ENCODE measurements around the gene ANKRD28. TPM values are rescaled to one million over a fixed set of nuclear protein-coding genes. Genes with fewer than 3 reads are reported as not detected.

ANKRD28 gene
- total RNA-seq, 2 experiments from 2014 or later, result 27.3 to 28.4 TPM

DNA sequence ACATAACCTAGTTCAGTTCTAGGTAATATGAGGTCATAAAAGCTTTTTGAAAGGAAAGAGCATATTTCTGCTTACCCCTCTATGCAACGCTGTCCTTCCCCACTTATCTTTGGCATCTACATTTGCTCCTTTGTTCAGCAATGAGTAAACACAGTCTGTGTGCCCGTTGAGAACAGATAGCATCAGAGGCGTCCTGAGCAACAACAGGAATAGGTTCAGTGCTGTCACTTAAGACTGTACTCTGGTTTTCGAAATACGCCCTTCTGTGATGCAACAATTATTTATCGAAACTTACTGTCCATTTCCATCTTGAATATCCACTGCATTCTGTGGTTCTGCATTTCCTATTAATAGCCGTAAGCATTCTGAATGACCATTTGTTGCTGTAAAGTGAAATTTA, 111.9 kb downstream of the ANKRD28 start:
- no peak overlapping the region for H3K27ac Mint-ChIP-seq
- ATAC-seq (peak; percentile 26), DNase-seq (no peak)
- H3K27me3 Mint-ChIP-seq, result no peaks in the 10 kb centered on the region
- no peaks in the 10 kb centered on the region for H3K4me1 Mint-ChIP-seq
- no peaks in the 10 kb centered on the region for H3K9me3 Mint-ChIP-seq (ENCODE audit: low read depth)
- peaks cover 38% of the 10 kb centered on the region for H3K36me3 Mint-ChIP-seq (ENCODE audit: low read depth)
- CTCF ChIA-PET, result interaction anchor here (1.6 kb wide), 1 partner anchor 31 kb away, joined by 3 read pairs; no protein-coding TSS in a partner anchor
- POLR2A ChIA-PET, result no interaction called here
- intact Hi-C loops (cut with DNase I, micrococcal nuclease), result no loop called here
- H3K4me3 Mint-ChIP-seq, result no peak overlapping the region

- Mint-ChIP-seq H3K36me3 (ENCODE audit: low read depth) (peaks cover 29% of the 10 kb centered on the region), H3K27me3 (no peaks in the 10 kb centered on the region), H3K4me1 (no peaks in the 10 kb centered on the region), H3K4me3 (no peak overlapping the region), H3K27ac (no peak overlapping the region), H3K9me3 (ENCODE audit: low read depth) (no peaks in the 10 kb centered on the region)
- CTCF ChIA-PET, result interaction anchor here (0.7 to 1.1 kb wide), 3 partner anchors 8 to 47 kb away, joined by 3 to 4 read pairs (median 3); no protein-coding TSS in a partner anchor
- POLR2A ChIA-PET, result no interaction called here
- intact Hi-C loops (cut with DNase I, micrococcal nuclease), result no loop called here
- DNase-seq (no peak), ATAC-seq (no peak)
Observed at GRCh38 chr3:15683253-15683652, 114.5 kb downstream of the ANKRD28 start.

DNA sequence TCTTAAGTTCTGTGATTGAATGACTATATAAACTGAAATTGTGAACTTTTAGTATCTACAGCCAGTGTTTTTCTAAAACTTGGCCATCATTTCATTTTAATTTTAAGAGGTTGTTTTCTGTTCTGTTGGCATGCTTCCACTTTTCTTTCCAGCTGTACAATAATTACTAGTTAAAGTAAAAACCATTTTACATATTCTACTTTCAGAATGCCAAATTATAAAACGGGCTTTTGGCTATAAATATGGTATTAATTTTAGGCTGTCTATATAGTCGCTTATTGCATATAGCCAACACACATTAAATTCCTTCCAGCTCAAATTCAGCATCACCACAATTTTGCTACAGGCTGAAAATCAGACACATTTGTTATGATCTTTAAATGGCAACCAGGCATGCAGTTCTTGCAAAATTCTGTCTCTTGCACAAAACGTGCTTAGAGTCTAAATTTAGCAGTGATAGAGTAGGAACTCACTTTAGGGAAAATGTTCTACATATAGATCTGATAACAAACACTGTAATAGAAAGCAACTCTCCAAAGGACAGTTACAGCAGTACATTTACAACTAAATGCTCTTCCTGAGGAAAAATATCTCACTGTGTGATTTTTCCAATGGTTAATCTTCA, 115.1 kb downstream of the ANKRD28 start:
- H3K27me3 Mint-ChIP-seq, result no peaks in the 10 kb centered on the region
- POLR2A ChIA-PET, result no interaction called here
- H3K9me3 Mint-ChIP-seq (ENCODE audit: low read depth), result no peaks in the 10 kb centered on the region
- no peak overlapping the region for H3K27ac Mint-ChIP-seq
- no peaks in the 10 kb centered on the region for H3K4me1 Mint-ChIP-seq
- no peak for DNase-seq
- H3K4me3 Mint-ChIP-seq, result no peak overlapping the region
- CTCF ChIA-PET, result interaction anchor here (0.8 kb wide), 1 partner anchor 37 kb away, joined by 4 read pairs; no protein-coding TSS in a partner anchor
- peaks cover 28% of the 10 kb centered on the region for H3K36me3 Mint-ChIP-seq (ENCODE audit: low read depth)
- ATAC-seq, result no peak
- intact Hi-C loops (cut with DNase I, micrococcal nuclease), result no loop called here

GRCh38 chr3:15681668-15682067, 116.1 kb downstream of the ANKRD28 start:
- no peak overlapping the region for H3K4me3 Mint-ChIP-seq
- no peaks in the 10 kb centered on the region for H3K4me1 Mint-ChIP-seq
- DNase-seq (no peak), ATAC-seq (no peak)
- H3K27me3 Mint-ChIP-seq, result no peaks in the 10 kb centered on the region
- peaks cover 31% of the 10 kb centered on the region for H3K36me3 Mint-ChIP-seq (ENCODE audit: low read depth)
- no peaks in the 10 kb centered on the region for H3K9me3 Mint-ChIP-seq (ENCODE audit: low read depth)
- POLR2A ChIA-PET, result no interaction called here
- intact Hi-C loops (cut with DNase I, micrococcal nuclease), result no loop called here
- no peak overlapping the region for H3K27ac Mint-ChIP-seq
- CTCF ChIA-PET, result no interaction called here

DNA sequence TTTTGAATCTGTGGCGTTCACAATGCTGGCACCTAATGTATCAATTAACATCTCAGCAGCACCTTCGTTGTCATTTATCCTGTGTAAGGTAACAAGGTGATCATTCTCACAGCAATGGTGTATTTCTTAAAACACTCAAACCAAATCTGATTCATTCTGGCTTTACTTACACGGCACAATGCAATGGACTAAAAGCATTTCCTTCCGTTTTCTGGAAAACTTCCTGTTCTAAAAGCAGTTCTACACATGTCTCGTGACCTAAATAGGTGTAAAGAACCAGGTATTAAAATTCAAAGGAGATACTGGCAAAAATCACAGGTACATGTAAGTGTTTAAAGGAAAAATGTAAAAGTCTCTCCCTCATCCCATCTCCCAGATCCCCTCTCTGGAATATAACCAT, 118.5 kb downstream of the ANKRD28 start:
- H3K9me3 Mint-ChIP-seq (ENCODE audit: low read depth), result no peaks in the 10 kb centered on the region
- POLR2A ChIA-PET, result no interaction called here
- intact Hi-C loops (cut with DNase I, micrococcal nuclease), result no loop called here
- CTCF ChIA-PET, result no interaction called here
- no peaks in the 10 kb centered on the region for H3K4me1 Mint-ChIP-seq
- no peak overlapping the region for H3K4me3 Mint-ChIP-seq
- DNase-seq, result no peak
- no peak overlapping the region for H3K27ac Mint-ChIP-seq
- peaks cover 21% of the 10 kb centered on the region for H3K36me3 Mint-ChIP-seq (ENCODE audit: low read depth)
- H3K27me3 Mint-ChIP-seq, result no peaks in the 10 kb centered on the region
- no peak for ATAC-seq

- POLR2A ChIA-PET, result no interaction called here
- no peaks in the 10 kb centered on the region for H3K27me3 Mint-ChIP-seq
- no peak for DNase-seq
- H3K4me3 Mint-ChIP-seq, result no peak overlapping the region
- CTCF ChIA-PET, result interaction anchor here (0.6 kb wide), 1 partner anchor 13 kb away, joined by 3 read pairs; no protein-coding TSS in a partner anchor
- H3K9me3 Mint-ChIP-seq (ENCODE audit: low read depth), result no peaks in the 10 kb centered on the region
- intact Hi-C loops (cut with DNase I, micrococcal nuclease), result no loop called here
- peaks cover 16% of the 10 kb centered on the region for H3K36me3 Mint-ChIP-seq (ENCODE audit: low read depth)
- no peak for ATAC-seq
- H3K27ac Mint-ChIP-seq, result no peak overlapping the region
- no peaks in the 10 kb centered on the region for H3K4me1 Mint-ChIP-seq
Observed at GRCh38 chr3:15676259-15676658, 121.5 kb downstream of the ANKRD28 start.

DNA sequence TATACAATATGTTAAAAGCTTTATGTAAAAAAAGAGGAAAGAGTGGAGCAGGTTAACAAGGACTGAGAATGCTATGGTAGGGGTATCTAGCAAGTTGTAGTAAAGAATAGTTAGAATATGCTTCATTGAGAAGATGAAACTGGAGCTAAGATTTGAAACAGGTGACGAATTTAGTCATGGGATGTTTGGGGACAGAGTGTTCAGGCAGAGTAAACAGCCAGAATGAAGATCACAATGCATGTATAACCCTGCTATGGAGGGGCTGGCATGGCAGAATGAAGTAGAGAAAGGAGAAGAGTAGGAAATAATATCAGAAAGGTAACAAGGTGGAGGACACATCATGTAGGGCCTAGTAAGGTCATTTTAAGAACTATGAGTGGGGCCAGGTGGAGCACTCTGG, 124.2 kb downstream of the ANKRD28 start:
- DNase-seq, result no peak
- H3K36me3 Mint-ChIP-seq (ENCODE audit: low read depth), result peaks cover 20% of the 10 kb centered on the region
- no peaks in the 10 kb centered on the region for H3K4me1 Mint-ChIP-seq
- H3K27ac Mint-ChIP-seq, result no peak overlapping the region
- ChIA-PET POLR2A (no interaction called here), CTCF (no interaction called here)
- H3K27me3 Mint-ChIP-seq, result no peaks in the 10 kb centered on the region
- ATAC-seq, result no peak
- intact Hi-C loops (cut with DNase I, micrococcal nuclease), result no loop called here
- no peaks in the 10 kb centered on the region for H3K9me3 Mint-ChIP-seq (ENCODE audit: low read depth)
- H3K4me3 Mint-ChIP-seq, result no peak overlapping the region

DNA sequence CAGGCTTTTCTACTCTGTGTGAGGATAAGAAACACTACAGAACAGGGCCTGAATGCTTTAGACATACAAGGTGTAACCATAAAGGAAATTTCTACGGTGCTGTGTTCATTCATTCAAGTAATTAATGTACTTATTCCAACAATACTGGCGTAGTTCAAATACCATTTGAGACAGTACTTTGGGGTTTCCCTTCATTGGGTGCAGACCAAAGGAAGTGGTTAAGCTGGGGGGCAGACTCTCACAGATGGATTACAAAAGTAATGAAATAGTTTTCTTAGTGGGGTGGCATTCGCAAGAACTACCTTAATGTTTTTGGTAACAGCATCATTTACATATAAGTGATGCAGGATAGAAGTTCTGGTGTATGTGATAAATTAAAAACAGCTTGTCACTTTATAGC, 130.3 kb downstream of the ANKRD28 start:
- intact Hi-C loops (cut with DNase I, micrococcal nuclease), result no loop called here
- peaks cover 26% of the 10 kb centered on the region for H3K36me3 Mint-ChIP-seq (ENCODE audit: low read depth)
- H3K4me1 Mint-ChIP-seq, result peaks cover 15% of the 10 kb centered on the region
- ChIA-PET POLR2A (no interaction called here), CTCF (interaction anchor here (0.6 to 1.1 kb wide), 4 partner anchors 37 to 191 kb away, joined by 3 to 5 read pairs (median 4); no protein-coding TSS in a partner anchor)
- peak; percentile 81 for ATAC-seq
- H3K27me3 Mint-ChIP-seq, result no peaks in the 10 kb centered on the region
- peaks cover 1% of the 10 kb centered on the region for H3K9me3 Mint-ChIP-seq (ENCODE audit: low read depth)
- DNase-seq, result peak; percentile 40
- H3K27ac Mint-ChIP-seq, result no peak overlapping the region
- H3K4me3 Mint-ChIP-seq, result no peak overlapping the region

DNA sequence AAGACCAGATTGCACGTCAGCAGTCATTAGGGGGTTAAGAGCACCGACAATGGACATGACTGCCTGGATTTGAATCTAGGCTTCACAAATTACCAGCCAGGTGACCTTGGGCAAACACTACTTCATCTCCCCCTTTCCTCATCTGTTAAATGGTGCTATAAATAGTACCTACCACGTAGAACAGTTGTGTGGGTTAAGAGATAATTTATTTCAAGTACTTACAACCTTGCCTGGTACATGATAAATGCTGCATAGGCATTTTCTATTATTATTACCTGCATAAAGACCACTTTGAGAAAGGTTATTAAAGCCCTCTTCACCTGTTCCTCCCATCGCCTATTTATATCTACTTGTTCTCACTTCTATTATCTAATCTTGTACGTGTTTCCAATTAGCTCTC, 131.5 kb downstream of the ANKRD28 start:
- Mint-ChIP-seq H3K9me3 (ENCODE audit: low read depth) (peaks cover 7% of the 10 kb centered on the region), H3K4me1 (peaks cover 15% of the 10 kb centered on the region), H3K27me3 (no peaks in the 10 kb centered on the region), H3K36me3 (ENCODE audit: low read depth) (peaks cover 26% of the 10 kb centered on the region), H3K27ac (no peak overlapping the region), H3K4me3 (no peak overlapping the region)
- DNase-seq (no peak), ATAC-seq (no peak)
- POLR2A ChIA-PET, result no interaction called here
- intact Hi-C loops (cut with DNase I, micrococcal nuclease), result no loop called here
- CTCF ChIA-PET, result interaction anchor here (1.0 kb wide), 1 partner anchor 36 kb away, joined by 3 read pairs; no protein-coding TSS in a partner anchor

DNA sequence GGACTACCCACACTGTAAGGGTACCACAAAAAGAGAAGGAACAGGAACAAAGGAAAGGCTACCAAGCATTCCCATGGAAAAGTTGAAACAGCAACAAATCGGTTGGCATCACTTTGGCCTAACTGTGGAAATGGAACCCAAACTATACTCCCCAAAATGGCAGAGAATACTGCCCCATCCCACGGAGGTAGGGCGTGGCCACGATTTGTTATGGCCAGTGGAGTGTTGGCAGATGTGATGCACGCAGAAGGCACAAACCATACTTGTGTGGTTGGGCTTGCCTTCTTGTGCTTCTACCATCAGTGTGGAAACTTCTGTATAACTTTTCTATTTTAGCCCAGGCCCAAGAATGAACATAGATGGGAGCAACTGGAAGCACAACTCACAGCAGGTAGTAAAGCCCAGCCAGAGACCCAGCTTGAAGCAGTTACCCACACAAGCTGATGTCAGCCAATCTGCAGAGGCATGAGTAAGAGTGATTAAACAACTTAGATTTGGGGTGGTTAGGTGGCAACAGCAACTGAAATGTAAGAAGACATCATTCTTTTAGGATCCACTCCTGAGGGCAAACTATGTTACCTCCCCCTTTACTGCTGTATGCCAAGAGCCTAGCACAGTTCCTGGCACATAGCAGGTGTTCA, 132.1 kb downstream of the ANKRD28 start:
- ATAC-seq (peak; percentile 42), DNase-seq (no peak)
- no peak overlapping the region for H3K27ac Mint-ChIP-seq
- H3K36me3 Mint-ChIP-seq (ENCODE audit: low read depth), result peaks cover 21% of the 10 kb centered on the region
- peaks cover 15% of the 10 kb centered on the region for H3K4me1 Mint-ChIP-seq
- H3K4me3 Mint-ChIP-seq, result no peak overlapping the region
- H3K9me3 Mint-ChIP-seq (ENCODE audit: low read depth), result peaks cover 8% of the 10 kb centered on the region
- POLR2A ChIA-PET, result no interaction called here
- intact Hi-C loops (cut with DNase I, micrococcal nuclease), result no loop called here
- CTCF ChIA-PET, result no interaction called here
- no peaks in the 10 kb centered on the region for H3K27me3 Mint-ChIP-seq

- Mint-ChIP-seq H3K4me1 (peaks cover 24% of the 10 kb centered on the region), H3K4me3 (no peak overlapping the region), H3K36me3 (ENCODE audit: low read depth) (peaks cover 16% of the 10 kb centered on the region), H3K9me3 (ENCODE audit: low read depth) (peaks cover 8% of the 10 kb centered on the region), H3K27ac (no peak overlapping the region), H3K27me3 (no peaks in the 10 kb centered on the region)
- intact Hi-C loops (cut with DNase I, micrococcal nuclease), result no loop called here
- ATAC-seq (no peak), DNase-seq (no peak)
- ChIA-PET POLR2A (interaction anchor here (0.6 kb wide), 1 partner anchor 45 kb away, joined by 3 read pairs; no protein-coding TSS in a partner anchor), CTCF (no interaction called here)
Observed at GRCh38 chr3:15664144-15664543, 133.6 kb downstream of the ANKRD28 start.
